Measurements from ENCODE around the gene DNPH1. TPM values are rescaled to one million over a fixed set of nuclear protein-coding genes. Genes with fewer than 3 reads are reported as not detected.

Gene DNPH1
- total and polyA plus RNA-seq, 9 of the 15 experiments (the other 6 are each of a cell fraction or from before 2014, with no cell fraction given): 7.3 to 300 (median 68.7) TPM

DNA sequence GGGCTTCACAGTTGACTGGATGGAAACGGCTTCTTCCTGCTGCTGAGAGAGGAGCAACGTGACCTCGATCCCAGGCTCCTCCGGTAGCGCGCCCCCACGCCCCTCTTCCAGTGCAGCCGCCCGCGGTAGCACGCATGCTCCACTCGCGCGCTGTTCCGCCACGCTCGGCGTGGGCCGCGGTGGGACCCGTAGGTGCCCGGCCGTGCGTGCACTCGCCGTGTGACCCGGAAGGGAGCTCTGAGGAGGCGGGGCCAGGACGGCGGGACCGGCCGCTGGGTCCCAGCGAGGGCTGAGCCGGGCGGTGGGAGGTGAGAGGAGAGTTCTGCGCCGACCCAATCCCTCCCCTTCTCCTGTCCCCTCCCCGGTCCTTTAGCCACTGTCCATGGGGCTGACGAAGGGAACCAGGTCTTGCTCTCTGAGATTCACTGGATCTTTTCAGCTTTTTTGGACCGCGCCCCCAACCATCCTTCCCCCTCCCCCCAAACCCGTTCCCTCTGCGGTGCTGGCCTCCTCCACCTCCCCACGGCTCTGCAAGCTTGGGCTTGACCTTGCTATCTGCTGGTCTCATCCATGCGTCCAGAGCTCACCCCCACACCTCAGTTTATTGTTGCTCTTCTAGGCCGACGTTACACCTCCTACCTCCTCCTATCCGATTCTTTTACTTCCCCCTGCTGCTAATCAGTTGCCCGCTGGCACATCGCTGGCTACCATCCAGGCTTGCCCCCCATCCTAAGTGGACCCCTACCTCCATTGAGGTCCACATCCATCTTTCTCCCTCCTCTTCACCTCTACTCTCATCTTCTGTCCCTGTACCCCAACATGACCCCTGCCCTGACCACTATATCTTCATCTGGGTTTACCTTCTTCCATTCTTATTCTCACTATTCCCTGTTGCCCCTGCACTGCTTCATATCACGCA, 47.1 kb downstream of the DNPH1 start, which contains the start of gene CUL9 (continued):
- TF ChIP-seq ERF (CRISPR knock-in tag; IDR thresholded peaks at IDR 0.05): peak; percentile 91
- TF ChIP-seq HNRNPUL1 (IDR thresholded peaks at IDR 0.05; ENCODE audit: low read length): no peak
- no peak for TF ChIP-seq BACH1 (tag; IDR thresholded peaks at IDR 0.05)
- peak; percentile 36; the same call in 1 of the 2 replicates for TF ChIP-seq NR1H2 (CRISPR knock-in tag; IDR thresholded peaks at IDR 0.05)
- peak; percentile 88 for TF ChIP-seq L3MBTL2 (IDR thresholded peaks at IDR 0.05)
- no peak for TF ChIP-seq MAFK (IDR thresholded peaks at IDR 0.05; ENCODE audit: low read length)
- no peak for TF ChIP-seq SIX5 (IDR thresholded peaks at IDR 0.05; ENCODE audit: borderline replicate concordance in 1 of 2, insufficient read depth in 1 of 2, low read depth in 1 of 2, low read length in 2 of 2)
- TF ChIP-seq KAT2B (IDR thresholded peaks at IDR 0.05; ENCODE audit: low read depth, low read length): no peak
- peak; percentile 84; the same call in 1 of the 2 replicates for TF ChIP-seq KLF13 (tag; IDR thresholded peaks at IDR 0.05; ENCODE audit: borderline replicate concordance, low read depth)
- no peak for TF ChIP-seq BMI1 (IDR thresholded peaks at IDR 0.05; ENCODE audit: low read length)
- peak; percentile 61; the same call in 1 of the 2 replicates for TF ChIP-seq E2F3 (CRISPR knock-in tag; IDR thresholded peaks at IDR 0.05)
- no peak for TF ChIP-seq ADNP (tag; IDR thresholded peaks at IDR 0.05)
- TF ChIP-seq POLR2G (IDR thresholded peaks at IDR 0.05; ENCODE audit: low read depth, low read length): peak; percentile 97
- TF ChIP-seq ZNF507 (tag; conservative IDR thresholded peaks at IDR 0.05): no peak
- peak; percentile 87 for TF ChIP-seq FIP1L1 (IDR thresholded peaks at IDR 0.05; ENCODE audit: low read depth, low read length, poor library complexity, severe bottlenecking)
- TF ChIP-seq ZBTB8A (IDR thresholded peaks at IDR 0.05; ENCODE audit: partially characterized antibody): no peak
- TF ChIP-seq IRF2 (CRISPR knock-in tag; IDR thresholded peaks at IDR 0.05): no peak
- no peak for TF ChIP-seq HDAC3 (IDR thresholded peaks at IDR 0.05; ENCODE audit: borderline replicate concordance, partially characterized antibody)
- TF ChIP-seq NR3C1 (CRISPR knock-in tag; IDR thresholded peaks at IDR 0.05): peak; percentile 80; the same call in 1 of the 2 replicates
- 0 out of 2 replicates have a peak, but pooled peaks have one; percentile 79 for TF ChIP-seq THRAP3 (IDR thresholded peaks at IDR 0.05; ENCODE audit: borderline replicate concordance)
- 0 out of 2 replicates have a peak, but pooled peaks have one; percentile 40 for TF ChIP-seq GATA2 (CRISPR knock-in tag; IDR thresholded peaks at IDR 0.05)
- no peak for TF ChIP-seq ZNF408 (CRISPR knock-in tag; IDR thresholded peaks at IDR 0.05; ENCODE audit: low read depth)
- TF ChIP-seq POLR3A (IDR thresholded peaks at IDR 0.05; ENCODE audit: borderline replicate concordance, extremely low read depth, insufficient read depth, insufficient read length): no peak
- TF ChIP-seq, protein P1, sequence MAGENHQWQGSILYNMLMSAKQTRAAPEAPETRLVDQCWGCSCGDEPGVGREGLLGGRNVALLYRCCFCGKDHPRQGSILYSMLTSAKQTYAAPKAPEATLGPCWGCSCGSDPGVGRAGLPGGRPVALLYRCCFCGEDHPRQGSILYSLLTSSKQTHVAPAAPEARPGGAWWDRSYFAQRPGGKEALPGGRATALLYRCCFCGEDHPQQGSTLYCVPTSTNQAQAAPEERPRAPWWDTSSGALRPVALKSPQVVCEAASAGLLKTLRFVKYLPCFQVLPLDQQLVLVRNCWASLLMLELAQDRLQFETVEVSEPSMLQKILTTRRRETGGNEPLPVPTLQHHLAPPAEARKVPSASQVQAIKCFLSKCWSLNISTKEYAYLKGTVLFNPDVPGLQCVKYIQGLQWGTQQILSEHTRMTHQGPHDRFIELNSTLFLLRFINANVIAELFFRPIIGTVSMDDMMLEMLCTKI (IDR thresholded peaks at IDR 0.05; ENCODE audit: partially characterized antibody): no peak
- TF ChIP-seq ZNF274 (IDR thresholded peaks at IDR 0.05; ENCODE audit: borderline replicate concordance, low read depth, low read length): no peak
- no peak for TF ChIP-seq MIER1 (IDR thresholded peaks at IDR 0.05; ENCODE audit: low read depth)
- no peak for TF ChIP-seq EP300 (IDR thresholded peaks at IDR 0.05; ENCODE audit: low read length)
- TF ChIP-seq ATF1 (CRISPR knock-in tag; IDR thresholded peaks at IDR 0.05): no peak
- peak; percentile 86 for TF ChIP-seq ATF1 (tag; IDR thresholded peaks at IDR 0.05)
- TF ChIP-seq KDM2B (CRISPR knock-in tag; IDR thresholded peaks at IDR 0.05): no peak
